Skeletal muscle satellite cell (primary cell): ENCODE results near the gene METRN.
"Not testable (repeated sequence)": the region's sequence is repeated elsewhere in the genome, so short reads cannot be mapped to it uniquely, and the experiment has no call there.

ENCODE experiments used
- H3K27me3 ChIP-seq: 2 replicates; pipeline ENCODE4 v1.7.0; 2013; ENCODE audit warnings: low read length; ENCODE audit not compliant: control insufficient read depth, insufficient read depth
- H3K36me3 ChIP-seq: 2 replicates; pipeline ENCODE4 v1.7.0; 2013; ENCODE audit warnings: mild to moderate bottlenecking, control low read depth, low read length; ENCODE audit not compliant: insufficient read depth
- H3K4me1 ChIP-seq: 2 replicates; pipeline ENCODE4 v1.7.0; 2013; ENCODE audit warnings: low read length; ENCODE audit not compliant: control insufficient read depth, insufficient read depth
- H3K4me2 ChIP-seq: 2 replicates; pipeline ENCODE4 v1.7.0; 2013; ENCODE audit warnings: mild to moderate bottlenecking, low read length
- H3K4me3 ChIP-seq: 2 replicates; pipeline ENCODE4 v1.7.0; 2013; ENCODE audit warnings: low read length
- H3K9ac ChIP-seq: 2 replicates; pipeline ENCODE4 v1.7.0; 2013; ENCODE audit warnings: mild to moderate bottlenecking, low read depth, low read length, moderate library complexity
- H3K9me3 ChIP-seq: replicated peaks from 2 replicates; pipeline ENCODE4 v1.7.0; 2013; ENCODE audit warnings: mild to moderate bottlenecking, control low read depth, low read length

The METRN gene

DNA sequence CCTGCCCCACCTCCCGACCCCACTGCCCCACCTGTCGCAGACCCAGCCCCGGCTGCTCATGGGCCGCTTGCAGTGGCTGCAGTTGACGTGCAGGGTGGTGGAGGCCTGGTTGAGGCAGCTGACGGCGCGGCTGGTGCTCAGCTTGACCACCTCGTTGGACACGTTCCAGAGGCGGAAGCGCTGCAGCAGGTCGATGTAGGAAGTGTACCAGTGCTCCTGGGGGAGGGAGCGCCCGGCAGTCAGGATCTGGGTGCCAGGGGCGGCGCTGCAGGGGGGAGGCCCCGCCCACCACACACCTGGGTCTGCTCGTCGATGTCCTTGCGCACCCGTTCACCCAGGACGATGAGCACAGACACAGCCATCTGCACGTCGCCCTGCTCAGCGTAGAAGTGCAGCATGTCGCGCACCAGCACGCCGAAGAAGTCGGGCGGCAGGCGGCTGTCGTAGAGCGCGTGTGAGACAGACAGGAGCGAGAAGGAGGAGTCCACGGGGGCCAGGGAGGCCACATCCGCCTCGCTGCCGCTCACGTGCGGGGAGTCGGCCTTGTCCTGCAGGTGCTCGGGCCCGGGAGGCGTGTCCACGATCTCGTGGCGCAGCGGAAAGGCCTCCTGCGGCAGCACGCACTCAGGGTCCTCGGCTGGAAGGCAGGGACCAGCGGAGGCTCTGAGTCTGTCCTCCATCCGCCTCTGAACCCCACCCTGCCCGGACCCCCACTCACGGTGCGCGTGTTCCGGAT, 29.8 kb upstream of the METRN start:
- no peaks in the 10 kb centered on the region for H3K27me3 ChIP-seq
- H3K4me2 ChIP-seq = peak overlapping the region; percentile 97
- H3K9ac ChIP-seq = no peak overlapping the region
- H3K4me3 ChIP-seq = no peak overlapping the region
- peaks cover 35% of the 10 kb centered on the region for H3K36me3 ChIP-seq
- H3K9me3 ChIP-seq = no peaks in the 10 kb centered on the region
- peaks cover 48% of the 10 kb centered on the region for H3K4me1 ChIP-seq

- no peak overlapping the region for H3K4me3 ChIP-seq
- H3K4me2 ChIP-seq = no peak overlapping the region
- no peaks in the 10 kb centered on the region for H3K9me3 ChIP-seq
- H3K4me1 ChIP-seq = peaks cover 51% of the 10 kb centered on the region
- no peak overlapping the region for H3K9ac ChIP-seq
- peaks cover 35% of the 10 kb centered on the region for H3K36me3 ChIP-seq
- no peaks in the 10 kb centered on the region for H3K27me3 ChIP-seq
Measured at GRCh38 chr16:685967-686366, 29.0 kb upstream of the METRN start.

GRCh38 chr16:686459-687260, 28.3 kb upstream of the METRN start:
- Histone ChIP-seq H3K36me3 (peaks cover 29% of the 10 kb centered on the region), H3K9me3 (no peaks in the 10 kb centered on the region), H3K4me1 (peaks cover 44% of the 10 kb centered on the region), H3K4me2 (no peak overlapping the region), H3K27me3 (no peaks in the 10 kb centered on the region), H3K4me3 (no peak overlapping the region), H3K9ac (no peak overlapping the region)

DNA sequence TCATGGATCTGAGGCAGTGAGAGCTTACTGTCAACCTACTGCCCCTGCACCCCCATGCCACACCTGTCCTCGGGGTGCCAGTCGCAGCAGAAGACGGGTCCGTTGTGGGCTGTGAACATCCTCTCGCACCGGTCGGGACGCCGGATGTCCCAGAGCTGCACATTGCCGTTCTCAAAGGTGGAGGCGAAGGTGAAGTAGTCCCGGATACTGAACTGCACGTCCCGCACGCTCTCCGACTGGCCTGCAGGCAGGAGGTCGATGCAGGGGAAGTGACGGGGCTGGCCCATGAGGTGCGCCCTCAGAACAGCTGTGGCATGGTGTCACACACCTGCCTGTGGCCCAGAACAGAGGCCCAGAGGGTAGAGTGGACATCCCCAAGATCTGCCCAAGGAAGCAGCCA, 27.4 kb upstream of the METRN start:
- Histone ChIP-seq H3K4me2 (no peak overlapping the region), H3K4me3 (no peak overlapping the region), H3K36me3 (peaks cover 21% of the 10 kb centered on the region), H3K4me1 (peaks cover 36% of the 10 kb centered on the region), H3K27me3 (peaks cover 5% of the 10 kb centered on the region), H3K9ac (no peak overlapping the region), H3K9me3 (no peaks in the 10 kb centered on the region)

GRCh38 chr16:689175-689897, 25.6 kb upstream of the METRN start:
- Histone ChIP-seq H3K9me3 (no peaks in the 10 kb centered on the region), H3K4me1 (peaks cover 21% of the 10 kb centered on the region), H3K4me2 (peak overlapping the region; percentile 96), H3K9ac (peak overlapping the region; percentile 98), H3K27me3 (peaks cover 22% of the 10 kb centered on the region), H3K36me3 (peaks cover 12% of the 10 kb centered on the region), H3K4me3 (peak overlapping the region; percentile 100)

GRCh38 chr16:691242-691641, 23.7 kb upstream of the METRN start:
- H3K9ac ChIP-seq, H3K36me3 ChIP-seq, H3K4me2 ChIP-seq, H3K4me3 ChIP-seq, H3K9me3 ChIP-seq: not testable (repeated sequence)
- peaks cover 39% of the 10 kb centered on the region for H3K27me3 ChIP-seq
- peaks cover 14% of the 10 kb centered on the region for H3K4me1 ChIP-seq

DNA sequence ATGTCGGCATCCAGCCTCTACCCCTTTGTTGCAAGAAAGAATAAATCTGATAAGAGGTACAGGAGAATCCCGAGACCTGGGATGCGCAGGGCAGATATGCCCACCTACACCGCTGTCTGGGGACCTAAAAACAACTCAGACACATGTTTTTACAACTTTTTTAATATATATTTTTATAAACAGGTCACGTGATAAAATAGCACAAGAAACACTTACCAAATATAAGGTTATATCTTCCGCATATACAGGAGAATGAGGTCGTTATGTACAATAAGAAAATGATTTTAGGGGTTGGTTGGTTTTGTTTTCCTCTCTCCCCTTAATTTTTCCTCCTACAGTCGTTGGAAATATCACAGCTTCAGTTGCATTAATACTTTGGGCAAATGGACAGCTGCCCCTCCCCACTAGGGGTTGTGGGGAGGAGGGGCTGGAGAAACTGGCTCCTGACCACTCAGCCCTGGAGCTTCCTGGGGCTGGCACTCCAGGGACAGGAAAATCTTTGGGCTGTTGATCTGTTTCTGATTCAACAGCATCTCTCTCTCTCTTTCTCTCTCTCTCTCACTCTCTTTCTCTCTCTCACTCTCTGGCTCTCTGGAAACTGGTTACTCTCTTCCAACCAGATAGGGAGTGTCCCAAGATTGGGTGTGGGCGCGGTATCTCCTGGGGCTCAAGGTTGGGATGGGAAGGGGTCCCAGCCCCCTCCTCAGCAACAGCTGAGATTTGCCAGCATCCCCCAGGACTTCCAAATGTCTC, 22.4 kb upstream of the METRN start:
- Histone ChIP-seq H3K4me2 (no peak overlapping the region), H3K9me3 (no peaks in the 10 kb centered on the region), H3K4me1 (peaks cover 14% of the 10 kb centered on the region), H3K36me3 (no peaks in the 10 kb centered on the region), H3K9ac (no peak overlapping the region), H3K4me3 (no peak overlapping the region), H3K27me3 (peaks cover 42% of the 10 kb centered on the region)

- Histone ChIP-seq H3K4me3 (no peak overlapping the region), H3K4me2 (no peak overlapping the region), H3K4me1 (peaks cover 14% of the 10 kb centered on the region), H3K27me3 (peaks cover 43% of the 10 kb centered on the region), H3K36me3 (no peaks in the 10 kb centered on the region), H3K9ac (no peak overlapping the region), H3K9me3 (no peaks in the 10 kb centered on the region)
Measured at GRCh38 chr16:693364-693763, 21.6 kb upstream of the METRN start.

DNA sequence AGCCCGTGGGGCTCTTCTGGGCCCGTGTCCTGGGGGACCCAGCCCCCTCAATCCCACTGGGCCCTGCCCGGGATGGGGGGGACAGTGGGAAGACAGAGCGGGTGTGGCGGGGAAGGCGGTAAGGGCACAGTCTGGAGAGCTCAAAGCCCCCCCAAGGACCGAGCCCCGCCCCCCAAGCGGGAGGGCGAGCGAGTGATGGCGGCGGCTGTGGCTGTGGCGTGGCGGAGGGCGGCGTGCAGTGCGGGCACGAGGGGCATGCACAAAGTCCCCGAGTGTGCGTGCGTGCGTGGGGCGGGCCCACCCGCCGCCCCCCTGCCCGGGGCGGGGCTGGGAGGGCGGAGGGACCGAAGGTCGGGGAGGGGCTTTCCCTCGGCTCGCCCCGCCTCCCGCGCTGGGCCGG, 21.2 kb upstream of the METRN start:
- no peak overlapping the region for H3K4me2 ChIP-seq
- H3K9ac ChIP-seq = no peak overlapping the region
- H3K36me3 ChIP-seq = no peaks in the 10 kb centered on the region
- H3K4me1 ChIP-seq = peaks cover 14% of the 10 kb centered on the region
- H3K4me3 ChIP-seq = no peak overlapping the region
- no peaks in the 10 kb centered on the region for H3K9me3 ChIP-seq
- H3K27me3 ChIP-seq = peaks cover 45% of the 10 kb centered on the region

DNA sequence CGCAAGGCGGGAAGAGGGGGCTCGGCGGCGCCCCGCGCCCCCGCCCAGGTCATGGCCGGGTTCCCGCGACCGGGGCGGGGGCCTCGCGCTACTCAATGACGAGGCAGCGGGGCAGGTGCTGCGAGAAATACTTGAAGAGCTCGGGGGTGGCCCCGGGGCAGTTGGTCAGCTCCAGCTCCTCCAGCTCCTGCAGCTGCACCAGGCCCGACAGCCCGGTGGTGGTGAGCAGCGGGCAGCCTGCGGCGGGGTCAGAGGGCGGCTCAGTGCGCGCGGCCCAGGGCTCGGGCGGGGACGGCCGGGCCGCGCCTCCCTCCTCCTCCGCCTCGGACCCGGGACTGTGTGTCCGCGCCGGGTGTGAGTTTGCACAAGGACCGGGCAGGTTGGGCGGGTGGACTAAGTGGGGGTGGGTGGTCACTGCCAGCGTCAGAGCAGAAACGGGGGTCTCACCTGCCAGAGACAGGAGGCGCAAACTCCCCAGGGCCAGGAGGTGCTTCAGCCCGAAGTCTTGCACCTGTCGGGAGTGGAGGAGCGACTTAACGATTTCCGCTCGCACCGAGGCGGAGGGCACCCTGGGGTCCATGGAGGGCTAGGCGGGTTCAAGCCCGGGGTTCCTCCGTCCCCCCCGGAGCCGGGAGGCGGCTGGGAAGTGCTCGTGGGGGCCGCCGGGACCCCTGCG, 20.6 kb upstream of the METRN start:
- H3K9me3 ChIP-seq = no peaks in the 10 kb centered on the region
- H3K9ac ChIP-seq = no peak overlapping the region
- H3K4me2 ChIP-seq = no peak overlapping the region
- H3K4me1 ChIP-seq = peaks cover 8% of the 10 kb centered on the region
- H3K4me3 ChIP-seq = no peak overlapping the region
- H3K36me3 ChIP-seq = no peaks in the 10 kb centered on the region
- peaks cover 45% of the 10 kb centered on the region for H3K27me3 ChIP-seq
